ENCODE data around the gene AGAP5.

AGAP5 gene

DNA sequence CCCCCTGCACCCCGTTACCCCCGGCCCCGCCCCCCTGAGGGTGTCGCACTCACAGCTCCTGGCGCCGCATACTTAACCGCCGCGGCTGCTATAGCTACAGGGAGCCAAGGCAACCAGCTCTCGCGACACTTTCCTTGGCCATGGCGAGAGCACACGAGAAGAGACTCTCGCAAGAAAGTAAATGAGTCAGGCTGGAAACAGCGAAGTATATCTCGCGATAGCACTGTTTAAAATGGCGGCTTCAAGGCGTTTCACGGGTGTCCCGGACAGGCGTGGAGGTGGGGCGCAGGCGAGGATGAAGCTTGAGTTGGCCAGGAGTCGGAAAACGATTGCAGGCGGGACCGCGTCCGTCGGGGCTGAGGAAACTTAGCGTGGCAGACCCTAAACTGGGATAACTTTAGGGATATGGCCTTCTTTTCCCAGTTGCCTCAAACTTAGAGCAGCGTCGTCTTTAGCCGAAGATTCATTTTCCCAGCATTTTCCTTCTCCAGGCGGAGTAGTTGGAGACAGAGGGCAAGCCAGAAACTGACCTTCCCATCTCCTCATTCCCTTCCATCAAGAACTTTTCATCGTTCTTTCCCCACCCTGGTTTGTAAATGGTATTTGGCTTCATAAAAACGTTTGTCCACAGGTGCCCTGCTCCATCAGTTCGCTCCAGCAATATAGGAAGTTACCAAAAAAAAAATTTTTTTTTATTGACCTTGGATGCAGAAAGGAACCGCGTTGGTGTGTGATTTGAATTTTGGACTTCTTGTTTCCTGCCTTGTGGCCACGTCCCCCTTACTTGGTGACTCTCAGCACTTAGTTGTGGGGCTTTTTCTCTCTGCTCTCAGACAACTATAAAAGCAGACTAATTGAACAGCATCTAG lies 71.8 kb downstream of the AGAP5 start:
- peak; percentile 98 for DNase-seq (ENCODE audit: low read depth)

DNA sequence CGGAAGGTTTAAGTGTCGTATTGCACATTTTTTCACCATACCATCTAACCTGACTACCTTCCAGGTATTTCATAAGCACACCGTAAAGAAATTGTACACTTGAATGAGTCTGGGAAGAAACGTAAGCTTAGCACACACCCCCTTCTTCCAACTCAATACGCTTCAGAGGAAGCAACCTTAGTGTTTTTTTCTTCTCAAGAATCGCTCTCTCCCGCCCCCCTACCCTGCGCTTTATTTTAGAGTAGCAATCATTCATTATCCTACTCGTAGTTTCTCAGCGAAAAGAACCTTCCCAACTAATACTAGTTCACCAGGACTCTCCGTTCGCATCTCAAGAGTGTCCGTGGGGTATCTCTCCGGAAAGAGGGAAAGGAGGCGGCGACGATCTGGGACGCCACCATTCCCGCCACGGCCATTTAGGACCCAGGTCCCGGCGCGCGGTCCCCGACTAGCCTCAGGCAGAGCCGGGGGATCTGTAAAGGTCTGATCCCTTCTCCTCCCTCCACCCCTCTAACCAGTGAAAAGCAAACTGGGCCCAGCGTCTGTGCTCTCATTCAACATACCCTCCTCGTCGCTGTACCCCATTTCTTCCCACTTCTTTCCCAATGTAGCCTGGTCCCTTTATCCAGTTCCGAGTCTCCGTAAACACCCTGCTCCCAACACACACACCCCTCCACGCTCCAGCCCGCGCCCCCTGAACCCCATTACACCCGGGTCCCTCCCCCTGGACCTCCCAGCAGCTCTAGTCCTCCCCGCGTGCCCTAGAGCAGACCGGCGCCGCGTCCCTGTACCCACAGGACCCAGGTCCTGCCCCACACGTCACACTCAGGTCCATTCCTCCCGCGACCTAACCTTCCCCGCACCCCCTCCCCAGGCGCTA lies 72.7 kb downstream of the AGAP5 start:
- peak; percentile 44 for DNase-seq (ENCODE audit: low read depth)
